Omental fat pad (tissue), 4 donors: Measurements from ENCODE around the gene PODXL. TPM values are rescaled to one million over a fixed set of nuclear protein-coding genes. Genes with fewer than 3 reads are reported as not detected.
A peak's percentile ranks its signal among the peaks of the same experiment; 100 is the strongest.

ENCODE experiments used
- ATAC-seq: fragments of 150-250 bp; one replicate; pipeline ENCODE4 v1.9.1; 2016; ENCODE audit warnings: mild to moderate bottlenecking, moderate library complexity; ENCODE audit not compliant: low FRiP score
- DNase-seq: peaks from one replicate; pipeline ENCODE4 v3.0.0-alpha.2; 2019; ENCODE audit warnings: low spot score
- total RNA-seq, 4 donors: library from RNA; depleted of rRNA; stranded (reverse); fragments of >200 nt; gene quantifications; one replicate each; pipeline ENCODE4 v1.1.0, GENCODE V29; 2016
- TF ChIP-seq, protein P1 (sequence below), 3 donors: fragments of 450-650 bp; IDR thresholded peaks; one replicate each; pipeline ENCODE4 v1.5.1; 2016 to 2017; ENCODE audit warnings: antibody characterized with exemption in 3 of 3, mild to moderate bottlenecking in 3 of 3, moderate library complexity in 2 of 3

The PODXL gene
- total RNA-seq, 4 donors from 2014 or later: 40.0 to 102 (median 71.6) TPM

DNA sequence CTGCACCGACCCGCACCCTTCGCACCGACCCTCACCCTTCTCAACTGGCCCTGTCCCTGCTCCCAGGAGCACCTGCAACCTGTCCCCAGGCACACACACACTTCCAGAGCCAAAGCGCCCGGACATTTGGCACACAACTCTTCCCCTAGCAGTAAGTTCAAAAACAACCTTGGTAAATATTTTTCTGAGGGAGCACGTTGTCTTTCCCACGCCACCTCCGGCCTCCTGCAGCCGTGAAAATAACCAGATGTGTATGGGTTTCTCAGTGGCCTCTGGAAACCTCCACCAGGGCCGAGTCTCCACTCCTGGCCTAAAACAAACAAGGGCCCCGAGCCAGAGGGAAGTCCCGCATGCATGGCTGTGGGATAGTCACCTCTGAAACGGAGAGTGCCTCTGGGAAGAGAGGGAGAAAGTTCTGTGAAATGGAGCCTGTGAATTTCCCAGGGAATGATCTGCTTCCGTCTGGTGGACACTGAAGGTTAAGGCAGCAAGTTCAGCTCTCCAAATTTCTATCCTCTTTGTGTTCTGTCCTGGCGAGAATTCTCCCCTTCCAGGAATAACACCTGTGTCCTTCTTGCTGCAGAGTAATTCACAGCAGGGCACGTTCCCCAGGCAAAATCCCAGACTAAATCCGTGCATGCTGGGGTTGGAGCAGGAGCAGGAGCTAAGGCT is 15.8 kb downstream of the PODXL start:
- DNase-seq (no peak), ATAC-seq (no peak)
- TF ChIP-seq, protein P1, sequence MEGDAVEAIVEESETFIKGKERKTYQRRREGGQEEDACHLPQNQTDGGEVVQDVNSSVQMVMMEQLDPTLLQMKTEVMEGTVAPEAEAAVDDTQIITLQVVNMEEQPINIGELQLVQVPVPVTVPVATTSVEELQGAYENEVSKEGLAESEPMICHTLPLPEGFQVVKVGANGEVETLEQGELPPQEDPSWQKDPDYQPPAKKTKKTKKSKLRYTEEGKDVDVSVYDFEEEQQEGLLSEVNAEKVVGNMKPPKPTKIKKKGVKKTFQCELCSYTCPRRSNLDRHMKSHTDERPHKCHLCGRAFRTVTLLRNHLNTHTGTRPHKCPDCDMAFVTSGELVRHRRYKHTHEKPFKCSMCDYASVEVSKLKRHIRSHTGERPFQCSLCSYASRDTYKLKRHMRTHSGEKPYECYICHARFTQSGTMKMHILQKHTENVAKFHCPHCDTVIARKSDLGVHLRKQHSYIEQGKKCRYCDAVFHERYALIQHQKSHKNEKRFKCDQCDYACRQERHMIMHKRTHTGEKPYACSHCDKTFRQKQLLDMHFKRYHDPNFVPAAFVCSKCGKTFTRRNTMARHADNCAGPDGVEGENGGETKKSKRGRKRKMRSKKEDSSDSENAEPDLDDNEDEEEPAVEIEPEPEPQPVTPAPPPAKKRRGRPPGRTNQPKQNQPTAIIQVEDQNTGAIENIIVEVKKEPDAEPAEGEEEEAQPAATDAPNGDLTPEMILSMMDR (IDR thresholded peaks at IDR 0.05): no peak

DNA sequence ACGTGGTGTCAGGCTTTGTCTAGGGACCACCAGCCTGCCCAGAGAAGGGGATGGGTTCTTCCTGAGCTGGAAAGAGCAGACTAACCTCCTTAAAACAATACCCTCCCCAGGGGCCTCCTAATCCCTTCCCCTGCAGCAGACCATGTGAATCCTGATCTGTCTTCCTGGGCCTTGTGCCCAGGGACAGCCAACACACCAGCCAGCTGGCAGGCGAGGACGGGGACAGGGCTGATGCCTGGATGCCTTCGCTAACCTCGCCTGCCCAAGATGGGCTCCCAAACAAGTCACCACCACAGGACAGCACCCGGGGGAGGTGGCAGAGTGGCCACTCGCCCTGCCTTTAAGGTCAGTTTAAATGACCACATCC is 17.6 kb downstream of the PODXL start:
- DNase-seq (no peak), ATAC-seq (no peak)
- TF ChIP-seq, protein P1 (IDR thresholded peaks at IDR 0.05): no peak

DNA sequence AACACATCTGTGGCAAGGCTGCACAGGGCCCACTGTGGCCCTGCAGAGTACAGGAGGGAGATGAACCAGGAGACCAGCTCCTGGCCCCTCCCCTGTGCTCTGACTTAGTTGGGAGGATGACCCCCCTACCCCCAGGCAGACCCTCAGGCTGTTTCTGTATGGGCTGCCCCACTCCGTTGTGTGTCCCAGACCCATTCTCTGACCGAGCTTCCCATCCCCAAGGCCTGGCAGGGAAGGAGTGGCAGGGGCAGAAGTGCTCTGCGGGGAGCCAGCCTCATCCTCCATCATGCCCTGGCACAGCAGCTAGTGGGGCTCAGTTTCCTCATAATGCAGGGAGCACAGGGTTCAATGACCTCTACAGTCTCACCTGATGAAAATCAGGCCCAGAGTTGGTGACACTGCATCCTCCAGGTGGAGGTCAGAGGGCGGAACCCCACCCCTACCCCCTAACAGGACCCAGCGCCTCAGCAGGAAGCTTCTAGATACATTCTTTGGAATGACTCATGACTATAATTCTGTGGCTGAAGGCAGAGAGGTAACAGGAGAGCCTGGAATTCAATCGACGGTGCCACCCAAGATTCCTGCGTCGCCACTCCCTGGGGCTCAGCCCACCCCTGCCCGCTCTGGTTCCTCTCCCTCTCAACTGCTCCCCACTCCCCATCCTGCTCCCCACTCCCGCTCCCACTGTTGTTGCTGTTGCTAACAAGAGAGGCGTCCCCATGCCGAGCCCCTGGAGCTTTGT is 18.2 kb downstream of the PODXL start:
- DNase-seq (no peak), ATAC-seq (peak; percentile 54)
- TF ChIP-seq, protein P1 (IDR thresholded peaks at IDR 0.05): no peak

DNA sequence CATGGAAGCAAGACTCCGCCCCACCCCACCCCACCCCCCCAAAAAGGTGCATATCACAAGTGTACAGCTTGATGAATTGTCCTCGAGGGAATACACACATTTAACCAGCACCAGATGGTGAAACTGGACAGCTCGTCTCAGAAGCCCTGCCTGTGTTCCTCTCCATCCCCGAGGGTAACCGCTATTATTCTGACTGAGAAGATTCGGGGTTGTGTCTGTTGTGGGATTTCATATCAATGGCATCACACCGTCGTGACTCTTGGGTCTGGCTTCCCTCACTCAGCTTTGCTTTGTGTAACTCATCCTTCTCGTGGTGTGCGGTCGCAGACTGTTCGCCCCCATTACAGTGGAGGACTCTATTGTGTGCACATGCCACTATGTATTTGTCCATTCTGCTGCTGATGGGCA is 18.9 kb downstream of the PODXL start:
- DNase-seq (no peak), ATAC-seq (no peak)
- TF ChIP-seq, protein P1 (IDR thresholded peaks at IDR 0.05): no peak

DNA sequence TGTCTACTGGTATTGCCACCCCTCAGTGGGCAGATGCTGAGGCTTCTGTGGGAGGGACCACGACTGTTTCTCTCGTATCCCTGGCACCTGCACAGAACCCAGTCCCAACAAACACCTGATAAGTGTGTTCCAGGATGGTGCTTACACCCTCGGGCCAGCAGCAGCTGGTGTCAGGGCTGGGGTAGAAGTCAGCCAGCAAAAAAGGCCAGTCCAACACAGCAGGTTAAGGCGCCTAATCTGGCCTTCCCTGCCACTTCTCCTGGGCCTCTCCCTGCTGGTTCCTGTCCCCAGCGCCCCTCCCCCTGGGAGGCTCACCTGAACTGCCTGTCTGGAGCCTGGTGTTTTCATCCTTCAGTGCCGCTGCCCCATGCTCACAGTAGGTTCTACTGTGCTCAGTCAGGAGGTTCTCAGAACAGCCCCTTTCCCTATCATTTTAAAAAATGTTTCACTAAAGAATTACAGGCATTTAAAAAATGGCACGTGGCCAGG is 20.0 kb downstream of the PODXL start:
- ATAC-seq (no peak), DNase-seq (no peak)
- TF ChIP-seq, protein P1 (IDR thresholded peaks at IDR 0.05): no peak

DNA sequence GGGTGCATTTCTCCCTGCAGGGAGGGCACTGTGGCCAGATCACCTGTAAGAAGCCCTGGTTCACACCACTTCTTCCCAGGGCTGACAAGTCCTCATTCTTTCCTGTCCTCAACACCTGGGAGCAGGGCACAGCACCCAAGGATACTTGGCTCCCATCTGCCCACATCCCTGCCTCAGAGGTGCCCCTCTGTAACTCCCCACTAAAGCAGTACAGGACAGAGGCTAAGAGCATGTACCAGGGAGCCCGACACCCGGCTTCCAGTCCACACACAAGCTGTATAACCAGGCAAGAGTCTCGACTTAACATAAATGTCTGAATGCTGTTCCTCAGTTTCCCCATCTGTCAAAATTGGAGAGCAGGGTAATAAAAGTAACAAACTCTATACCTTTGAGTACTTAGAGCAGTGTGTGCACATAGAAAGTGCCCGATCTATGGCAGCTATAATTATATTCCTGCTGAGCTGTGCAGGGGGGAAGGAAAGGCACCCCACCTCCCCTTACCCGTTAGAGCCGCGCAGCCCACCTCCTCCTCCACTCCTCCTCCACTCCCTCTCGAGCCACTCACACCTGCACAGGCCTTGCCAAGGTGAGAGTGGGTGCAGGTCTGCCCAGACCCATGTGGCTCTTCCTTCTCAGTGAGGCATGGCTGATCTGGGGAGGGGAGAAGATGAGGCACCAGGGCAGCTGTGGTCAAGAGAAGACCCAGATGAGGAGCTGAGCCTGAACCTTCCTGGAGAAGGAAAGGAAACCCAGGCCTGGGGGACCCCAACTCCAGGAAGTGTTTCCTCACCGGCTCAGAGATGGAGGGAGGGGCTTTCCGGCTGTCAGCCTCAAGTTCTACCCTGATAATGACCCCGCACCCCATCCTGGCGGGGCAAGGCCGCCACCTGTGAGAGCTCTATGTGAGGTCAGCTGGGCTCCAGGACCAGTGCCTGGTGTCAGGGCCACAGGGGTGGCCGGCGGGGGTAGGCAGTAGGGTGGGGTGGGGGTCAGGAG is 22.6 kb downstream of the PODXL start:
- ATAC-seq (no peak), DNase-seq (no peak)
- TF ChIP-seq, protein P1 (IDR thresholded peaks at IDR 0.05): no peak
